BJ (cell line): Measurements from ENCODE around the gene ANKS1A. TPM values are rescaled to one million over a fixed set of nuclear protein-coding genes. Genes with fewer than 3 reads are reported as not detected.

Experiments used
- CTCF ChIA-PET: fragments of 350-600 bp; formaldehyde crosslinking; extraction: SDS; loops from one replicate; lab custom pipeline; 2021; ENCODE audit warnings: antibody characterized with exemption, inconsistent platforms; lab: Yijun Ruan, JAX
- POLR2A ChIA-PET: fragments of 300-600 bp; sonication (Branson Sonifier 250); formaldehyde crosslinking; extraction: SDS; loops from one replicate; lab custom pipeline; 2021; ENCODE audit warnings: antibody characterized with exemption; lab: Charles Lee
- DNase-seq: peaks from one replicate; pipeline ENCODE4 v3.0.0-alpha.2; 2011; ENCODE audit warnings: low read depth
- H3K27me3 ChIP-seq: 2 replicates; pipeline ENCODE4 v1.6.0; 2011; ENCODE audit warnings: low read length; ENCODE audit not compliant: control insufficient read depth, insufficient read depth
- H3K36me3 ChIP-seq: 2 replicates; pipeline ENCODE4 v1.5.1; 2011; ENCODE audit warnings: low read length; ENCODE audit not compliant: control insufficient read depth, insufficient read depth
- H3K4me3 ChIP-seq: 2 replicates; pipeline ENCODE4 v1.5.1; 2011; ENCODE audit warnings: low read depth, mild to moderate bottlenecking, control low read depth, low read length
- CTCF ChIP-seq: IDR thresholded peaks from 2 replicates; pipeline ENCODE4 v1.5.1; 2011; ENCODE audit warnings: low read depth, mild to moderate bottlenecking, control low read depth, inconsistent platforms, low read length, moderate library complexity; ENCODE audit not compliant: insufficient read depth
- polyA plus RNA-seq: library from polyadenylated mRNA; depleted of rRNA; stranded (reverse); fragments of >200 nt; gene quantifications from 2 replicates; pipeline ENCODE4 v1.2.3, GENCODE V29; 2011

ANKS1A gene
- polyA plus RNA-seq, 1 experiment, result 4.2 TPM

- no peak for DNase-seq
- no peak for TF ChIP-seq CTCF
- ChIA-PET POLR2A (no interaction called here), CTCF (interaction anchor here (2.3 kb wide), 1 partner anchor 14 kb away, joined by 6 read pairs; no protein-coding TSS in a partner anchor)
- no peaks in the 10 kb centered on the region for H3K27me3 ChIP-seq
- H3K36me3 ChIP-seq, result peaks cover 13% of the 10 kb centered on the region
- no peak overlapping the region for H3K4me3 ChIP-seq
Observed at GRCh38 chr6:35063701-35064280, 174.7 kb downstream of the ANKS1A start.

- CTCF ChIA-PET, result interaction anchor here (2.3 kb wide), 1 partner anchor 13 kb away, joined by 6 read pairs; no protein-coding TSS in a partner anchor
- no peak for TF ChIP-seq CTCF
- POLR2A ChIA-PET, result no interaction called here
- Histone ChIP-seq H3K4me3 (no peak overlapping the region), H3K36me3 (peaks cover 13% of the 10 kb centered on the region), H3K27me3 (no peaks in the 10 kb centered on the region)
- DNase-seq, result no peak
Observed at GRCh38 chr6:35064290-35064689, 175.2 kb downstream of the ANKS1A start.

GRCh38 chr6:35064757-35065440 is 175.8 kb downstream of the ANKS1A start:
- CTCF ChIA-PET, result interaction anchor here (1.3 to 2.3 kb wide), 2 partner anchors 9 to 13 kb away, joined by 4 to 6 read pairs; no protein-coding TSS in a partner anchor
- POLR2A ChIA-PET, result no interaction called here
- DNase-seq, result no peak
- TF ChIP-seq CTCF, result no peak
- Histone ChIP-seq H3K27me3 (no peaks in the 10 kb centered on the region), H3K36me3 (peaks cover 13% of the 10 kb centered on the region), H3K4me3 (no peak overlapping the region)

- DNase-seq, result no peak
- Histone ChIP-seq H3K4me3 (no peak overlapping the region), H3K27me3 (no peaks in the 10 kb centered on the region), H3K36me3 (peaks cover 11% of the 10 kb centered on the region)
- no peak for TF ChIP-seq CTCF
- ChIA-PET POLR2A (no interaction called here), CTCF (interaction anchor here (0.5 to 2.3 kb wide), 3 partner anchors 10 to 12 kb away, joined by 3 to 6 read pairs (median 4); no protein-coding TSS in a partner anchor)
Observed at GRCh38 chr6:35065441-35065800, 176.4 kb downstream of the ANKS1A start.

- no peak for TF ChIP-seq CTCF
- Histone ChIP-seq H3K4me3 (no peak overlapping the region), H3K27me3 (no peaks in the 10 kb centered on the region), H3K36me3 (peaks cover 11% of the 10 kb centered on the region)
- CTCF ChIA-PET, result interaction anchor here (0.5 to 1.3 kb wide), 3 partner anchors 10 to 13 kb away, joined by 3 to 4 read pairs (median 3); no protein-coding TSS in a partner anchor
- no peak for DNase-seq
- POLR2A ChIA-PET, result no interaction called here
Observed at GRCh38 chr6:35065870-35066269, 176.8 kb downstream of the ANKS1A start.
